Measurements from ENCODE around the gene CAMTA1. TPM values are rescaled to one million over a fixed set of nuclear protein-coding genes. Genes with fewer than 3 reads are reported as not detected.

The CAMTA1 gene
- total and polyA plus RNA-seq, 9 of the 15 experiments (the other 6 are each of a cell fraction or from before 2014, with no cell fraction given): 43.9 to 161 (median 65.9) TPM

GRCh38 chr1:7232441-7233236 lies 447.4 kb downstream of the CAMTA1 start:
- Histone ChIP-seq H3K4me1 (replicated peaks in 1 of 2; ENCODE audit: control insufficient read depth in 2 of 2, insufficient read depth in 2 of 2, low read length in 2 of 2) (no peaks in the 10 kb centered on the region), H3K4me3 (no peak overlapping the region), H3K9ac (ENCODE audit: insufficient read depth in 1 of 2, low read depth in 2 of 2, low read length in 2 of 2) (no peak overlapping the region), H2AFZ (ENCODE audit: low read depth, low read length) (no peak overlapping the region), H3K9me1 (ENCODE audit: control insufficient read depth, insufficient read depth, low read length) (no peaks in the 10 kb centered on the region), H3K36me3 (ENCODE audit: control insufficient read depth, insufficient read depth, low read length) (no peaks in the 10 kb centered on the region), H3K9me3 (replicated peaks; ENCODE audit: control insufficient read depth, insufficient read depth, low read depth, low read length) (no peaks in the 10 kb centered on the region), H4K20me1 (replicated peaks; ENCODE audit: control insufficient read depth, insufficient read depth, low read length) (peaks cover 15% of the 10 kb centered on the region; the same call in 1 of the 2 replicates), H3K27ac (ENCODE audit: extremely low read depth, low read depth, low read length) (no peak overlapping the region), H3K4me2 (ENCODE audit: insufficient read depth, low read length) (no peak overlapping the region), H3K79me2 (ENCODE audit: control insufficient read depth, insufficient read depth, low read length) (no peaks in the 10 kb centered on the region), H3K27me3 (ENCODE audit: control insufficient read depth in 2 of 2, insufficient read depth in 2 of 2, low read length in 2 of 2) (peaks cover 30 to 76% of the 10 kb centered on the region in 2 experiments)
- no TSS peak for BruUV-seq (replicated peaks)
- POLR2A ChIA-PET: interaction anchor here (1.0 kb wide), 1 partner anchor 57 kb away, joined by 5 read pairs; no protein-coding TSS in a partner anchor
- TF ChIP-seq ZBTB2 (IDR thresholded peaks at IDR 0.05): no peak
- TF ChIP-seq HDGF (IDR thresholded peaks at IDR 0.05): no peak
- no peak for TF ChIP-seq FUS (optimal IDR thresholded peaks at IDR 0.05; ENCODE audit: low read depth, low read length)
- no peak for TF ChIP-seq ATF1 (CRISPR knock-in tag; IDR thresholded peaks at IDR 0.05)
- no peak for TF ChIP-seq ATF1 (tag; IDR thresholded peaks at IDR 0.05)
- TF ChIP-seq ZFP30 (CRISPR knock-in tag; IDR thresholded peaks at IDR 0.05; ENCODE audit: borderline replicate concordance): no peak
- no peak for TF ChIP-seq CREB5 (CRISPR knock-in tag; IDR thresholded peaks at IDR 0.05)
- no peak for TF ChIP-seq SETDB1 (IDR thresholded peaks at IDR 0.05; ENCODE audit: low read length)
- TF ChIP-seq THAP7 (CRISPR knock-in tag; IDR thresholded peaks at IDR 0.05): no peak
- TF ChIP-seq THRB (CRISPR knock-in tag; conservative IDR thresholded peaks at IDR 0.05): no peak
- no peak for TF ChIP-seq EWSR1 (IDR thresholded peaks at IDR 0.05; ENCODE audit: borderline replicate concordance, low read depth, partially characterized antibody)
- TF ChIP-seq MECOM (CRISPR knock-in tag; IDR thresholded peaks at IDR 0.05): no peak
- TF ChIP-seq BCOR (IDR thresholded peaks at IDR 0.05): no peak
- TF ChIP-seq CBFB (CRISPR knock-in tag; IDR thresholded peaks at IDR 0.05): no peak
- TF ChIP-seq LEF1 (IDR thresholded peaks at IDR 0.05): no peak
- no peak for TF ChIP-seq GMEB1 (CRISPR knock-in tag; IDR thresholded peaks at IDR 0.05)
- no peak for TF ChIP-seq TGIF2 (CRISPR knock-in tag; IDR thresholded peaks at IDR 0.05)
- TF ChIP-seq DNMT1 (IDR thresholded peaks at IDR 0.05): no peak
- in situ Hi-C loops (cut with MboI) (no loop called here), intact Hi-C loops (cut with micrococcal nuclease) (no loop called here)
- ATAC-seq: no peak
- 11% methylated on average over 15 of the region's 15 CpGs for WGBS (ENCODE audit: insufficient coverage, low coverage, missing lambda C conversion rate)
- no peak for DNase-seq (ENCODE audit: extremely low read depth in 1 of 4, low spot score in 3 of 4)
- FAIRE-seq: no peak
- CTCF ChIA-PET (ENCODE audit: low intra/inter-chr PET ratio): no interaction called here
